ENCODE results near the gene CLDN24.

The CLDN24 gene

GRCh38 chr4:183362036-183362435 lies 39.8 kb upstream of the CLDN24 start:
- CTCF ChIA-PET: interaction anchor here (1.1 to 1.2 kb wide), 2 partner anchors 9 to 46 kb away, joined by 4 to 5 read pairs; no protein-coding TSS in a partner anchor
- POLR2A ChIA-PET: no interaction called here
- no peak for DNase-seq (ENCODE audit: low read depth, low spot score)
- TF ChIP-seq CTCF (IDR thresholded peaks at IDR 0.05; ENCODE audit: insufficient read depth, low read length, missing control alignments): no peak
- no peak overlapping the region for H3K4me3 ChIP-seq (ENCODE audit: low read depth, low read length)

- no peak for TF ChIP-seq CTCF (IDR thresholded peaks at IDR 0.05; ENCODE audit: insufficient read depth, low read length, missing control alignments)
- DNase-seq (ENCODE audit: low read depth, low spot score): no peak
These were observed 38.1 kb upstream of the CLDN24 start for GRCh38 chr4:183360161-183360919.

GRCh38 chr4:183358215-183358755 lies 36.1 kb upstream of the CLDN24 start:
- CTCF ChIA-PET: no interaction called here
- no peak overlapping the region for H3K4me3 ChIP-seq (ENCODE audit: low read depth, low read length)
- no peak for DNase-seq (ENCODE audit: low read depth, low spot score)
- POLR2A ChIA-PET: no interaction called here
- TF ChIP-seq CTCF (IDR thresholded peaks at IDR 0.05; ENCODE audit: insufficient read depth, low read length, missing control alignments): no peak

More at GRCh38 chr4:183360161-183360919, 38.1 kb upstream of the CLDN24 start:
- ChIA-PET POLR2A (no interaction called here), CTCF (no interaction called here)
- H3K4me3 ChIP-seq (ENCODE audit: low read depth, low read length): no peak overlapping the region

- ChIA-PET POLR2A (no interaction called here), CTCF (no interaction called here)
- no peak for TF ChIP-seq CTCF (IDR thresholded peaks at IDR 0.05; ENCODE audit: insufficient read depth, low read length, missing control alignments)
- DNase-seq (ENCODE audit: low read depth, low spot score): no peak
- no peak overlapping the region for H3K4me3 ChIP-seq (ENCODE audit: low read depth, low read length)
These were observed 34.9 kb upstream of the CLDN24 start for GRCh38 chr4:183356931-183357675.

- POLR2A ChIA-PET: no interaction called here
- no peak overlapping the region for H3K4me3 ChIP-seq (ENCODE audit: low read depth, low read length)
- CTCF ChIA-PET: no interaction called here
- DNase-seq (ENCODE audit: low read depth, low spot score): no peak
- TF ChIP-seq CTCF (IDR thresholded peaks at IDR 0.05; ENCODE audit: insufficient read depth, low read length, missing control alignments): no peak
These were observed 34.1 kb upstream of the CLDN24 start for GRCh38 chr4:183356173-183356830.

All from AG04449 (cell line).